Measurements from ENCODE around the gene CCDC12. TPM values are rescaled to one million over a fixed set of nuclear protein-coding genes. Genes with fewer than 3 reads are reported as not detected.

The CCDC12 gene
- total RNA-seq, 1 donor from 2014 or later, result 50.5 TPM

GRCh38 chr3:46929324-46929723, 47.2 kb downstream of the CCDC12 start:
- H3K4me1 Mint-ChIP-seq, result peaks cover 24% of the 10 kb centered on the region
- no peak for DNase-seq (ENCODE audit: low spot score in 2 of 2, unreplicated experiment in 2 of 2)
- no peak overlapping the region for H3K4me3 Mint-ChIP-seq
- peaks cover 11% of the 10 kb centered on the region for H3K9me3 Mint-ChIP-seq
- no peak overlapping the region for H3K27ac Mint-ChIP-seq
- peaks cover 13% of the 10 kb centered on the region for H3K36me3 Mint-ChIP-seq
- no peaks in the 10 kb centered on the region for H3K27me3 Mint-ChIP-seq (ENCODE audit: low read depth)
- no peak for TF ChIP-seq CTCF (IDR thresholded peaks at IDR 0.05; ENCODE audit: unreplicated experiment)

GRCh38 chr3:46928282-46928681, 48.3 kb downstream of the CCDC12 start:
- Mint-ChIP-seq H3K4me1 (peaks cover 20% of the 10 kb centered on the region), H3K27ac (no peak overlapping the region), H3K36me3 (peaks cover 15% of the 10 kb centered on the region)

GRCh38 chr3:46927718-46928073, 48.8 kb downstream of the CCDC12 start:
- Mint-ChIP-seq H3K9me3 (peaks cover 11% of the 10 kb centered on the region), H3K36me3 (peaks cover 19% of the 10 kb centered on the region), H3K4me3 (no peak overlapping the region), H3K27me3 (ENCODE audit: low read depth) (no peaks in the 10 kb centered on the region), H3K4me1 (peaks cover 20% of the 10 kb centered on the region), H3K27ac (no peak overlapping the region)
- no peak for DNase-seq (ENCODE audit: low spot score in 2 of 2, unreplicated experiment in 2 of 2)
- no peak for TF ChIP-seq CTCF (IDR thresholded peaks at IDR 0.05; ENCODE audit: unreplicated experiment)

More at GRCh38 chr3:46928282-46928681, 48.3 kb downstream of the CCDC12 start:
- H3K9me3 Mint-ChIP-seq, result peaks cover 11% of the 10 kb centered on the region
- H3K27me3 Mint-ChIP-seq (ENCODE audit: low read depth), result no peaks in the 10 kb centered on the region
- DNase-seq (ENCODE audit: low spot score in 2 of 2, unreplicated experiment in 2 of 2), result no peak
- H3K4me3 Mint-ChIP-seq, result no peak overlapping the region
- TF ChIP-seq CTCF (IDR thresholded peaks at IDR 0.05; ENCODE audit: unreplicated experiment), result no peak

GRCh38 chr3:46926871-46927717, 49.5 kb downstream of the CCDC12 start:
- TF ChIP-seq CTCF (IDR thresholded peaks at IDR 0.05; ENCODE audit: unreplicated experiment), result no peak
- no peak overlapping the region for H3K4me3 Mint-ChIP-seq
- H3K36me3 Mint-ChIP-seq, result peaks cover 19% of the 10 kb centered on the region
- DNase-seq (ENCODE audit: low spot score in 2 of 2, unreplicated experiment in 2 of 2), result no peak
- H3K4me1 Mint-ChIP-seq, result peaks cover 16% of the 10 kb centered on the region
- peaks cover 11% of the 10 kb centered on the region for H3K9me3 Mint-ChIP-seq
- no peak overlapping the region for H3K27ac Mint-ChIP-seq
- H3K27me3 Mint-ChIP-seq (ENCODE audit: low read depth), result no peaks in the 10 kb centered on the region

GRCh38 chr3:46926447-46926846, 50.1 kb downstream of the CCDC12 start:
- Mint-ChIP-seq H3K27ac (no peak overlapping the region), H3K4me3 (no peak overlapping the region), H3K9me3 (peaks cover 11% of the 10 kb centered on the region), H3K4me1 (peaks cover 9% of the 10 kb centered on the region), H3K36me3 (peaks cover 20% of the 10 kb centered on the region), H3K27me3 (ENCODE audit: low read depth) (no peaks in the 10 kb centered on the region)
- TF ChIP-seq CTCF (IDR thresholded peaks at IDR 0.05; ENCODE audit: unreplicated experiment), result no peak
- DNase-seq (ENCODE audit: low spot score in 2 of 2, unreplicated experiment in 2 of 2), result no peak
